Mucosa of descending colon (tissue), 3 donors: ENCODE data around the gene PRR29. TPM values are rescaled to one million over a fixed set of nuclear protein-coding genes. Genes with fewer than 3 reads are reported as not detected.
A peak's percentile ranks its signal among the peaks of the same experiment; 100 is the strongest.

Experiments
- ATAC-seq: fragments of 200-7000 bp; cut with Tn5 transposase; one replicate; pipeline ENCODE4 v1.9.1; 2020; ENCODE audit warnings: mild to moderate bottlenecking, moderate library complexity
- DNase-seq, 3 donors: peaks; one replicate each; pipeline ENCODE4 v3.0.0-alpha.2; 2020
- H3K36me3 ChIP-seq: fragments of 200-600 bp; one replicate; pipeline ENCODE4 v1.8.0; 2021; ENCODE audit warnings: low read depth, mild to moderate bottlenecking
- H3K4me1 ChIP-seq: fragments of 200-600 bp; one replicate; pipeline ENCODE4 v1.8.0; 2021; ENCODE audit warnings: low read depth, mild to moderate bottlenecking
- H3K4me3 ChIP-seq: fragments of 200-600 bp; one replicate; pipeline ENCODE4 v1.8.0; 2021; ENCODE audit warnings: mild to moderate bottlenecking
- H3K9me3 ChIP-seq: fragments of 200-600 bp; one replicate; pipeline ENCODE4 v1.8.0; 2021; ENCODE audit warnings: mild to moderate bottlenecking
- CTCF ChIP-seq: fragments of 200-600 bp; IDR thresholded peaks from one replicate; pipeline ENCODE4 v1.8.0; 2022; ENCODE audit warnings: antibody characterized with exemption, mild to moderate bottlenecking
- intact Hi-C, 2 donors: fragments of 100-400 bp; cut with DNase I in 1 of 2; cut with micrococcal nuclease in 1 of 2; formaldehyde crosslinking; loops; one replicate each; pipeline versions ENCODE4 v1.11.0 to v1.11.1; 2022; cut with DNase I, micrococcal nuclease
- long read RNA-seq, 2 donors: library from polyadenylated mRNA; unstranded; transcript quantifications; one replicate each; pipeline ENCODE4 v2.0.0, GENCODE V29; 2019 to 2021
- total RNA-seq, 3 donors: library from RNA; stranded (reverse); fragmentation: NEBNext Ultra II Directional in 2 of 3; extraction: Animal tissue kit (Norgen Biotek cat#: 25700) in 2 of 3; gene quantifications; one replicate each; pipeline versions ENCODE4 v1.2.1 to v1.2.4, GENCODE V29; 2021 to 2023
- donor health status: DM: no; HTN: no; CAD: no; lungs with moderate emphysema.
- donor health status: DM: no; HTN: no; CAD: no.
- donor health status: DM: no; HTN: yes; CAD: no.

Gene PRR29
- total RNA-seq = not detected
- long read RNA-seq, donor 1 = 0 reads
- long read RNA-seq, donor 2, partial matches to known transcripts = 0 of 1 reads
- long read RNA-seq, donor 2, other reads (novel, unspliced or antisense) = 1 of 1 reads

- intact Hi-C loops = no loop called here
- DNase-seq = peak; percentile 66 to 84 (median 75)
- Histone ChIP-seq H3K36me3 (no peaks in the 10 kb centered on the region), H3K4me3 (no peak within 1 kb of the TSS), H3K9me3 (no peaks in the 10 kb centered on the region), H3K4me1 (peaks cover 13% of the 10 kb centered on the region)
- peak; percentile 72 for ATAC-seq
- no peak for TF ChIP-seq CTCF
These were observed at the start of gene PRR29 for GRCh38 chr17:63998050-63998720. Gene PRR29, plus strand, starts transcription at chr17:63998351. Its CDS starts 14 bp downstream, at chr17:63998365.

- intact Hi-C loops = loop anchor here in 1 of 2 donors (10.0 kb wide), 1 partner anchor 76 kb away; the partner anchor contains the start of gene ICAM2
- TF ChIP-seq CTCF = no peak
- ATAC-seq = no peak
- DNase-seq = no peak
- Histone ChIP-seq H3K36me3 (no peaks in the 10 kb centered on the region), H3K4me3 (no peak overlapping the region), H3K9me3 (no peaks in the 10 kb centered on the region), H3K4me1 (peaks cover 4% of the 10 kb centered on the region)
These were observed 49.6 kb upstream of the PRR29 start for GRCh38 chr17:63948521-63948920.

GRCh38 chr17:63949576-63950250, 48.4 kb upstream of the PRR29 start:
- Histone ChIP-seq H3K36me3 (no peaks in the 10 kb centered on the region), H3K4me3 (no peak overlapping the region), H3K9me3 (no peaks in the 10 kb centered on the region), H3K4me1 (peaks cover 4% of the 10 kb centered on the region)
- ATAC-seq (no peak), DNase-seq (no peak)
- intact Hi-C loops = loop anchor here in 1 of 2 donors (10.0 kb wide), 1 partner anchor 75 kb away; the partner anchor contains the start of gene ICAM2
- TF ChIP-seq CTCF = no peak

- ATAC-seq = peak; percentile 64
- Histone ChIP-seq H3K36me3 (no peaks in the 10 kb centered on the region), H3K4me1 (peaks cover 4% of the 10 kb centered on the region), H3K9me3 (no peaks in the 10 kb centered on the region), H3K4me3 (no peak overlapping the region)
- intact Hi-C loops = no loop called here
- DNase-seq = peak; percentile 57 to 87 (median 79)
- peak; percentile 66 for TF ChIP-seq CTCF
These were observed 46.9 kb upstream of the PRR29 start for GRCh38 chr17:63950940-63951907.

GRCh38 chr17:63954402-63955063, 43.6 kb upstream of the PRR29 start:
- peak; percentile 41 for ATAC-seq

More at GRCh38 chr17:63954402-63955063, 43.6 kb upstream of the PRR29 start:
- DNase-seq = no peak
- H3K4me1 ChIP-seq = no peaks in the 10 kb centered on the region
- TF ChIP-seq CTCF = no peak
- no peak overlapping the region for H3K4me3 ChIP-seq
- H3K9me3 ChIP-seq = no peaks in the 10 kb centered on the region
- intact Hi-C loops = no loop called here
- H3K36me3 ChIP-seq = no peaks in the 10 kb centered on the region
